ENCODE measurements around the gene STAT3.

GRCh38 chr17:42294469-42295398 is 93.5 kb downstream of the STAT3 start:
- TF ChIP-seq CTCF (IDR thresholded peaks at IDR 0.05; ENCODE audit: borderline replicate concordance, extremely low read depth, low read length, poor library complexity, severe bottlenecking) = no peak
- TF ChIP-seq EZH2 (IDR thresholded peaks at IDR 0.05; ENCODE audit: borderline replicate concordance, low read depth, low read length, severe bottlenecking) = no peak
